OCI-LY1 (cell line): ENCODE measurements around the gene PFN4.
"Not testable (repeated sequence)": the region's sequence is repeated elsewhere in the genome, so short reads cannot be mapped to it uniquely, and the experiment has no call there.

Experiments
- H2AFZ ChIP-seq: fragments of 200-600 bp; sonication (generic), shearing (Covaris generic); 2 replicates; pipeline ENCODE4 v1.6.0; 2014; ENCODE audit warnings: antibody characterized with exemption, mild to moderate bottlenecking, low read length
- H3F3A ChIP-seq: fragments of 200-600 bp; sonication (generic), shearing (Covaris generic); 2 replicates; pipeline ENCODE4 v1.6.0; 2014; ENCODE audit warnings: mild to moderate bottlenecking, antibody characterized with exemption, low read length, moderate library complexity; ENCODE audit not compliant: insufficient read depth
- H3K27ac ChIP-seq: fragments of 200-600 bp; sonication (generic); 2 replicates; pipeline ENCODE4 v1.5.1; 2014; ENCODE audit warnings: low read length, mixed run types, mild to moderate bottlenecking, low read depth; ENCODE audit not compliant: poor library complexity, severe bottlenecking
- H3K27me3 ChIP-seq: fragments of 200-600 bp; sonication (generic); 2 replicates; pipeline ENCODE4 v1.6.0; 2014; ENCODE audit warnings: antibody characterized with exemption, mild to moderate bottlenecking, low read length, moderate library complexity; ENCODE audit not compliant: insufficient read depth
- H3K36me3 ChIP-seq: fragments of 200-600 bp; sonication (generic); 2 replicates; pipeline ENCODE4 v1.6.1; 2014; ENCODE audit warnings: mild to moderate bottlenecking, antibody characterized with exemption, low read length, moderate library complexity, mixed read lengths; ENCODE audit not compliant: insufficient read depth
- H3K4me1 ChIP-seq: fragments of 200-600 bp; sonication (generic); 2 replicates; pipeline ENCODE4 v1.5.1; 2014; ENCODE audit warnings: mild to moderate bottlenecking, low read length, moderate library complexity; ENCODE audit not compliant: insufficient read depth, severe bottlenecking
- H3K4me2 ChIP-seq: fragments of 200-600 bp; sonication (generic), shearing (Covaris generic); 2 replicates; pipeline ENCODE4 v1.6.1; 2014; ENCODE audit warnings: low read length
- H3K4me3 ChIP-seq: fragments of 200-600 bp; sonication (generic); 2 replicates; pipeline ENCODE4 v1.5.1; 2014; ENCODE audit warnings: low read length, low read depth, mild to moderate bottlenecking, mixed read lengths; ENCODE audit not compliant: poor library complexity, severe bottlenecking
- H3K79me2 ChIP-seq: fragments of 200-600 bp; shearing (Covaris generic); 2 replicates; pipeline ENCODE4 v1.6.1; 2016; ENCODE audit warnings: mixed run types, low read length, mixed read lengths; ENCODE audit not compliant: insufficient read depth
- H3K9ac ChIP-seq: fragments of 200-600 bp; sonication (generic), shearing (Covaris generic); 2 replicates; pipeline ENCODE4 v1.6.1; 2014; ENCODE audit warnings: mild to moderate bottlenecking, low read length, mixed read lengths
- H3K9me2 ChIP-seq: fragments of 200-600 bp; sonication (generic), shearing (Covaris generic); 2 replicates; pipeline ENCODE4 v1.6.1; 2014; ENCODE audit warnings: low read depth, mild to moderate bottlenecking, low read length, mixed read lengths
- H3K9me3 ChIP-seq: fragments of 200-600 bp; shearing (Covaris generic); 2 replicates; pipeline ENCODE4 v1.6.1; 2014; ENCODE audit warnings: low read length, mixed read lengths
- H4K20me1 ChIP-seq: fragments of 200-600 bp; sonication (generic), shearing (Covaris generic); 2 replicates; pipeline ENCODE4 v1.6.0; 2016; ENCODE audit warnings: mild to moderate bottlenecking, low read length; ENCODE audit not compliant: insufficient read depth
- EZH2 ChIP-seq: fragments of 200-600 bp; sonication (generic), shearing (Covaris generic); IDR thresholded peaks from 2 replicates; pipeline ENCODE4 v1.8.0; 2017; ENCODE audit warnings: borderline replicate concordance, mixed run types, mild to moderate bottlenecking, antibody characterized with exemption, low read length, moderate library complexity, mixed read lengths
- TF ChIP-seq, protein P1 (sequence below): fragments of 200-600 bp; sonication (generic), shearing (Covaris generic); IDR thresholded peaks from 2 replicates; pipeline ENCODE4 v1.5.1; 2017; ENCODE audit warnings: mild to moderate bottlenecking, antibody characterized with exemption, low read length, moderate library complexity, mixed read lengths

The PFN4 gene

DNA sequence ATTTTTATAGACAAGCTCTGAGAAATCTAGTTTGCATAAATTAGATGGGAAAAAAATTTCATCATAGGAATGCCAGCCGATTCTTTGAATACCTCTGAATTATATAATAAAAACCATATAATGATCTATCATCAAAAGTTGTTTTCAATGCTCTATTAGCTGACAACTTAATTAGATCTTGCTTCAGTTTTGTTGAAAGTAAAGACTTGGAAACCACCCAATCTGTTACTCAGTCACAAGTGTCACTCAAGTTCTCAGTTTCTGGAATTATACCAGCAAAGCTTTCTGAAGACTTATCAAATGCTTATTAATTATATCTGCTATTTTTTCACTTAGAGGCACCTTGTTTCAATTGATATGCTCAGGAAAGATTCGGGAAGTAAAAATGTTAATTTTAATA is 21.1 kb downstream of the PFN4 start:
- H2AFZ ChIP-seq: no peak overlapping the region
- TF ChIP-seq, protein P1, sequence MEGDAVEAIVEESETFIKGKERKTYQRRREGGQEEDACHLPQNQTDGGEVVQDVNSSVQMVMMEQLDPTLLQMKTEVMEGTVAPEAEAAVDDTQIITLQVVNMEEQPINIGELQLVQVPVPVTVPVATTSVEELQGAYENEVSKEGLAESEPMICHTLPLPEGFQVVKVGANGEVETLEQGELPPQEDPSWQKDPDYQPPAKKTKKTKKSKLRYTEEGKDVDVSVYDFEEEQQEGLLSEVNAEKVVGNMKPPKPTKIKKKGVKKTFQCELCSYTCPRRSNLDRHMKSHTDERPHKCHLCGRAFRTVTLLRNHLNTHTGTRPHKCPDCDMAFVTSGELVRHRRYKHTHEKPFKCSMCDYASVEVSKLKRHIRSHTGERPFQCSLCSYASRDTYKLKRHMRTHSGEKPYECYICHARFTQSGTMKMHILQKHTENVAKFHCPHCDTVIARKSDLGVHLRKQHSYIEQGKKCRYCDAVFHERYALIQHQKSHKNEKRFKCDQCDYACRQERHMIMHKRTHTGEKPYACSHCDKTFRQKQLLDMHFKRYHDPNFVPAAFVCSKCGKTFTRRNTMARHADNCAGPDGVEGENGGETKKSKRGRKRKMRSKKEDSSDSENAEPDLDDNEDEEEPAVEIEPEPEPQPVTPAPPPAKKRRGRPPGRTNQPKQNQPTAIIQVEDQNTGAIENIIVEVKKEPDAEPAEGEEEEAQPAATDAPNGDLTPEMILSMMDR: no peak
- TF ChIP-seq EZH2: no peak

DNA sequence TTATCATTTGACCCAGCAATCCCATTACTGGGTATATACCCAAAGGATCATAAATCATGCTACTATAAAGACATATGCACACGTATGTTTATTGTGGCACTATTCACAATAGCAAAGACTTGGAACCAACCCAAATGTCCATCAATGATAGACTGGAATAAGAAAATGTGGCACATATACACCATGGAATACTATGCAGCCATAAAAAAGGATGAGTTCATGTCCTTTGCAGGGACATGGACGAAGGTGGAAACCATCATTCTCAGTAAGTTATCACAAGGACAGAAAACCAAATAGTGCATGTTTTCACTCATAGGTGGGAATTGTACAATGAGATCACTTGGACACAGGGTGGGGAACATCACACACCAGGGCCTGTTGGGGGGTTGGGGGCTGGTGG is 22.4 kb downstream of the PFN4 start:
- H3F3A ChIP-seq, H3K36me3 ChIP-seq, H3K9me3 ChIP-seq, H3K4me2 ChIP-seq, H3K4me1 ChIP-seq, H3K27ac ChIP-seq, H3K9ac ChIP-seq, H3K79me2 ChIP-seq, H3K9me2 ChIP-seq, H3K4me3 ChIP-seq, H2AFZ ChIP-seq, H4K20me1 ChIP-seq, H3K27me3 ChIP-seq: not testable (repeated sequence)

More for the DNA sequence above, 21.1 kb downstream of the PFN4 start:
- Histone ChIP-seq H3K9ac (no peak overlapping the region), H3K4me1 (no peaks in the 10 kb centered on the region), H3K4me2 (no peak overlapping the region), H3K27me3 (no peaks in the 10 kb centered on the region), H3F3A (no peaks in the 10 kb centered on the region), H3K4me3 (no peak overlapping the region), H3K36me3 (no peaks in the 10 kb centered on the region), H3K9me3 (no peaks in the 10 kb centered on the region), H3K27ac (no peak overlapping the region), H4K20me1 (no peaks in the 10 kb centered on the region), H3K79me2 (no peaks in the 10 kb centered on the region), H3K9me2 (no peaks in the 10 kb centered on the region)

DNA sequence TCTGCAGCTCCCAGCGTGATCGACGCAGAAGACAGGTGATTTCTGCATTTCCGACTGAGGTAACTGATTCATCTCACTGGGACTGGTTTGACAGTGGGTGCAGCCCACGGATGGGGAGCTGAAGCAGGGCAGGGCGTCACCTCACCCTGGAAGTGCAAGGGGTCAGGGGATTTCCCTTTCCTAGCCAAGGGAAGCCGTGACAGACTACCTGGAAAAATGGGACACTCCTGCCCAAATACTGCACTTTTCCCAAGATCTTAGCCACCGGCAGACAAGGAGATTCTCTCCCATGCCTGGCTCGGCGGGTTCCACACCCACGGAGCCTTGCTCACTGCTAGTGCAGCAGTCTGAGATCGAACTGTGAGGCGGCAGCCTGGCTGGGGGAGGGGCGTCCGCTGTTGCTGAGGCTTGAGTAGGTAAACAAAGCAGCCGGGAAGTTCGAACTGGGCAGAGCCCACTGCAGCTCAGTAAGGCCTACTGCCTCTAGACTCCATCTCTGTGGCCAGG is 27.9 kb downstream of the PFN4 start:
- not testable (repeated sequence) for H3K27me3 ChIP-seq, H3K9me2 ChIP-seq, H3K79me2 ChIP-seq, H3K4me2 ChIP-seq, H3K9ac ChIP-seq, H2AFZ ChIP-seq, H3F3A ChIP-seq, H3K27ac ChIP-seq, H3K36me3 ChIP-seq, H4K20me1 ChIP-seq, H3K4me3 ChIP-seq, H3K9me3 ChIP-seq, H3K4me1 ChIP-seq

DNA sequence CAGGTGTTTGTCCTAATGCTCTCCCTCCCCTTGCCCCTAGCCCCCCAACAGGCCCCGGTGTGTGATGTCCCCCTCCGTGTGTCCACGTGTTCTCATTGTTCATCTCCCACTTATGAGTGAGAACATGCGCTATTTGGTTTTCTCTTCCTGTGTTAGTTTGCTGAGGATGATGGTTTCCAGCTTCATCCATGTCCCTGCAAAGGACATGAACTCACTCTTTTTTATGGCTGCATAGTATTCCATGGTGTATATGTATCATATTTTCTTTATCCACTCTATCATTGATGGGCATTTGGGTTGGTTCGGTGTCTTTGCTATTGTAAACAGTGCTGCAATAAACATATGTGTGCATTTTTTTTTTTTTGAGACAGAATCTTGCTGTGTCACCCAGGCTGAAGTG is 29.9 kb downstream of the PFN4 start:
- H3K27ac ChIP-seq, H3K9ac ChIP-seq, H3K4me1 ChIP-seq, H4K20me1 ChIP-seq, H3K9me3 ChIP-seq, H3K36me3 ChIP-seq, H3K27me3 ChIP-seq, H3K9me2 ChIP-seq, H3K4me2 ChIP-seq, H3K79me2 ChIP-seq, H3F3A ChIP-seq, H2AFZ ChIP-seq, H3K4me3 ChIP-seq: not testable (repeated sequence)

DNA sequence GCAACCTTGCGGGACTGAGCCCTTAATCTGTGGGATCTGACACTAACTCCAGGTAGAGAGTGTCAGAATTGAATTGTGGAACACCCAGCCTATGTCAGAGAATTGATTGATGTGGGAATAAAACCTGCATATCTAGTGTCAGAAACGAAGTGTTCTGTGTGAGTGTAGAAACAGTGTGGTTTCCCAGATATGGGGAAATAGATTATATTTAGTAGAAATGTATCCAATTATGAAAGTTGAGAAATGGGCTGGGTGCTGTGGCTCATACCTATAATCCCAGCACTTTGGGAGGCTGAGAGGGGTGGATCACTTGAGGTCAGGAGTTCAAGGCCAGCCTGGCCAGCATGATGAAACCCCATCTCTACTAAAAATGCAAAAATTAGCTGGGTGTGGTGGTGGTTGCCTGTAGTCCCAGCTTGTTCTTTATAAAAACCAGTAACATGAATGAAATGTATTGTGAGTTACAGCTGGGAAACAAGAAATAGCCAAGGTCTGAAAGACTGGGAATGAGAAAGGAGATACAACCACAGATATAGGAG is 34.2 kb downstream of the PFN4 start:
- Histone ChIP-seq H3K9ac (no peak overlapping the region), H3K79me2 (no peaks in the 10 kb centered on the region), H3K36me3 (no peaks in the 10 kb centered on the region), H3K9me2 (no peaks in the 10 kb centered on the region), H2AFZ (no peak overlapping the region), H3K4me2 (no peak overlapping the region), H3K27me3 (no peaks in the 10 kb centered on the region), H3K27ac (no peak overlapping the region), H3K4me3 (no peak overlapping the region), H3F3A (no peaks in the 10 kb centered on the region), H3K9me3 (no peaks in the 10 kb centered on the region), H3K4me1 (peaks cover 7% of the 10 kb centered on the region), H4K20me1 (no peaks in the 10 kb centered on the region)
- TF ChIP-seq EZH2: no peak
- TF ChIP-seq, protein P1: no peak
